Activated CD8-positive, alpha-beta memory T cell treated with anti-CD3 and anti-CD28 coated beads, Interleukin-2, amount 50 U/mL, for 4 hours (primary cell): ENCODE measurements around the gene LINGO3.
"Not testable (repeated sequence)": the region's sequence is repeated elsewhere in the genome, so short reads cannot be mapped to it uniquely, and the experiment has no call there.

Experiments used
- DNase-seq: peaks from one replicate; pipeline ENCODE4 v3.0.0-alpha.2; 2020

Gene LINGO3, protein sequence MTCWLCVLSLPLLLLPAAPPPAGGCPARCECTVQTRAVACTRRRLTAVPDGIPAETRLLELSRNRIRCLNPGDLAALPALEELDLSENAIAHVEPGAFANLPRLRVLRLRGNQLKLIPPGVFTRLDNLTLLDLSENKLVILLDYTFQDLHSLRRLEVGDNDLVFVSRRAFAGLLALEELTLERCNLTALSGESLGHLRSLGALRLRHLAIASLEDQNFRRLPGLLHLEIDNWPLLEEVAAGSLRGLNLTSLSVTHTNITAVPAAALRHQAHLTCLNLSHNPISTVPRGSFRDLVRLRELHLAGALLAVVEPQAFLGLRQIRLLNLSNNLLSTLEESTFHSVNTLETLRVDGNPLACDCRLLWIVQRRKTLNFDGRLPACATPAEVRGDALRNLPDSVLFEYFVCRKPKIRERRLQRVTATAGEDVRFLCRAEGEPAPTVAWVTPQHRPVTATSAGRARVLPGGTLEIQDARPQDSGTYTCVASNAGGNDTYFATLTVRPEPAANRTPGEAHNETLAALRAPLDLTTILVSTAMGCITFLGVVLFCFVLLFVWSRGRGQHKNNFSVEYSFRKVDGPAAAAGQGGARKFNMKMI

DNA sequence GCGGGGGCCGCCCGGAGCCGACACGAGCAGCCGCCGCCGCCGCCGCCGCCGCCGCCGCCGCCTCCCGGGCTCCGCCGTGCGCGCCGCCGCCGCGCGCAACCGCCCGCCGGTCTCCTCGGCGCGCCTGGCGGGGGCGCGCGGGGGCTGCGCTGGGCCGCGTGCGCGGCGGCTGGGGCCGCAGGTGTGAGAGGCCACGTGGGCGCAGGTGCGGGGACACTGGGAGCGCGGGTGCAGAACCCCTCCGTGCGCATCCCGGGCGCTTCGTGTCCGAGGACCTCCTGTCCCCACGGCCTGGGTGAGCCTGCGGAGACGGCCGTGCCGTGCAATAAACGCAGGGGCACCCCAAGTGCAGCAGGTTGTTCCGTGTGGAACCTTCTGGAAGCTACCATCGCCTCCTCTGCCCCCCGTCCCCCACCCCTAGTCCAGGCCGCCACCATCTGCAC, at the start of gene LINGO3:
Gene LINGO3 (minus strand): TSS at position 41 of the 443 bp plus-strand sequence. CDS start 16,378 bp downstream, outside the sequence.
- DNase-seq = no peak

DNA sequence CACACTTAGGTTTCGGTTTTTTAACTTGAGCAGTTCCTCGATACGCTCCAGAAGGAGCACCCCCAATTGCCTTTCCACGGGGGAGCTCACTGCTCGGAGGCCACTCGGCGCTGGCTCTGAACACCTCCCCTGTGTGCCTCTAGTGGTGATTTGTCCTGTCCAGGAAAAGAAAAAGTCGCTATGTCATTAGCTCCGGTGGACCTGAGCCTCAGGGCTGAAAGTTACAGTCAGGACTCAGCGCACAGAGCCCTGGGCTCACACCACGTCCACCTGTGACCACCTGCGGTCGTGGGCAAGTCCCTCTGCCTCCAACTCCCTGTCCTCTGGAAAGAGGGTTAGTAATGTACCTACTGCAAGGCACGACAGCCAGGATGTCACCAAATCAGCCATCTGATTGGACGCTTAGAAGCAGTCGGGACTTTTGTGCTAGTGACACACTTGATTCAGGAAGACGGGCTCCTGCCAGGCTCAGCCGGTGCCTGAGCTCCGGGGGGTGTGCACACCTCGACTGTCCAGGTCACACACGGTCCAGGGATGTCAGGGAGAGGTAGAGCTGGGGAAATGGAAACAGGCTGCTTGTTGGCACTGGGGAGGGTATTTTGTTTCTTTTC, 48.2 kb upstream of the LINGO3 start:
- no peak for DNase-seq

DNA sequence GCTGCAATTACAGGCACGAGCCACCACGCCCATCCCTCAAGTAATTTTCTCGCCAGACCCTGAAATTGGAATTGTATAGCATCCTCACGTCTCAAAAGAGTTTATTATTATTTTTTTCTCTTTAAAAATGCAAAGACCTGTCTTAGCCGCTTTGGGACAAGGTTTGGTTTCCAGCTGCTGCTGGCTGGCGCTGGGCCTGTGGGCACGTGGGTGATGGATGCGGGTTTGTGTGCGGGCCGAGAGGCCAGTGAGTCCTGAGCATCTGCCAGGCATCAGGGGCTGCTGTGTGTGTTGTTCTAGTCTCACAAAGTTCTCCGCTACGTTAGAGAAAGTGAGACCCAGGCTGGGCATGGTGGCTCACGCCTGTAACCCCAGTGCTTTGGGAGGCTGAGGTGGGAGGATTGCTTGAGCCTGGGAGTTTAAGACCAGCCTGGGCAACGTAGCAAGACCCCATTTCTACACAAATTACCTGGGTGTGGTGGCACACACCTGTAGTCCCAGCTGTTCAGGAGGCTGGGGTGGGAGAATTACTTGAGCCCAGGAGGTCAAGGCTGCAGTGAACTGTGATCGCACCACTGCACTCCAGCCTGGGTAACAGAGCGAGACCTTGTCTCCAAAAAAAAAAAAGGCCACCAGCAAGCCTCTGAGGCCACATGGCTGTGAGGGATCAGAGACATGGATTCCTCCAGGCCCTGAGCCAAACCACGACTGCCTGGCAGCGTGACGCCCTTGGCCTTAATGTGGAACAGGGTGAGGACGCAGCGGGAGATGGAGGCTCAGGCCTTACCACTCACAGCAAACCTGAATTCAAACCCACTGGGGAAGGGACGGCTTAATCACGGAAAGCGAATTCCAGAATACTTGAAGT, 47.4 kb upstream of the LINGO3 start:
- DNase-seq = no peak

DNA sequence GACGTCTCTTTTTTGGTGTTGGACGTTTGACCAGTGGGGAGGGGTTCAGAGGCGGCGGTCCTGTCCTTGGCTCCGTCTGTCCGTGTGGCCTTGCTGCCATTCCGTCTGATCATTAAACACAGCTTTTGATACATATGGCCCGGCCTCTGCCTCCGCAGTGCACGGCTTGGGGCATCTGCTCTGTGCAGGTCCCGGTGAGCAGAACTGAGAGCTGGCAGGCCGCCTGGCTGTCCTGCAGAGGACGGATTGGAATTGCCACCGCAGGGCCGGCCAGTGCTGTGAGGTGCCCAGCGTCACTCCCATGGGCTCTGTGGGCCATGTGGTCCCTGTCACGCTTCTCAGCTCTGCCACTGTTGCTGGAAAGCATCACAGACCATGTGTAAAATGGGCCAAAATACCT, 46.7 kb upstream of the LINGO3 start:
- no peak for DNase-seq

DNA sequence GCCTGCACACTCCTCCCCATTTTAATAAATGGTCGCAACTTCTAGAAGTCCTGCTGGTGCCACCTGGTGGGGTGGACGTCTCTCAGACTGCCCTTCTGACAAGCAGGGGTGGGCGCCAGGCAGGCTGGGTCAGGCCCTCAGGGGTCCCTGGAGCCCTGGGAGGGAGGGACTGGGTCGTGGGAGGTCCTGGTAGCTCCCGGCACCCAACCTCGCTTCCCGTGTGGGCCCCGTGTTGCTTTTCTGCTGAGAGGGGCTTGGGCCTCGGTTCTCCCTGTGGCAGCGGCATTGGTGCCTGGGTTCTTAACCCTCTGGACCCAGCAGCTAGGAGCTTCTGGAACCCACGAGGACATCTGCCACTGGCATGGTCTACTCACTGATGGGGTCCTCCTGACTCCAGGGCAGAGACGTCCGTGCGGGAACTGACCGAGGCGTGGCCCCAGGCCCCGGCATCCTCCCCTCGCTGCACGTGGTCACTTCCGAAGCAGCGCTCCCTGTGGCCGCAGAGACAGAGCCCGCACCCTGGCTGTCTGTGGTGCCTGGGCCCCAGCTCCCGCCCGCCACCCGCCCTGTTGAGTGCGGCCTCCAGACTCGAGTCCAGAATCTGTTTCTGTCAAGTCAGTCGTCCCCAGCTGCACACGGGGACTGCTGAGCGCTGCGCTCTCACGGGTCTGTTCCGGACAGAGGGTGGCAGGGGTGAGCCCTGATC, 46.1 kb upstream of the LINGO3 start:
- DNase-seq = no peak

DNA sequence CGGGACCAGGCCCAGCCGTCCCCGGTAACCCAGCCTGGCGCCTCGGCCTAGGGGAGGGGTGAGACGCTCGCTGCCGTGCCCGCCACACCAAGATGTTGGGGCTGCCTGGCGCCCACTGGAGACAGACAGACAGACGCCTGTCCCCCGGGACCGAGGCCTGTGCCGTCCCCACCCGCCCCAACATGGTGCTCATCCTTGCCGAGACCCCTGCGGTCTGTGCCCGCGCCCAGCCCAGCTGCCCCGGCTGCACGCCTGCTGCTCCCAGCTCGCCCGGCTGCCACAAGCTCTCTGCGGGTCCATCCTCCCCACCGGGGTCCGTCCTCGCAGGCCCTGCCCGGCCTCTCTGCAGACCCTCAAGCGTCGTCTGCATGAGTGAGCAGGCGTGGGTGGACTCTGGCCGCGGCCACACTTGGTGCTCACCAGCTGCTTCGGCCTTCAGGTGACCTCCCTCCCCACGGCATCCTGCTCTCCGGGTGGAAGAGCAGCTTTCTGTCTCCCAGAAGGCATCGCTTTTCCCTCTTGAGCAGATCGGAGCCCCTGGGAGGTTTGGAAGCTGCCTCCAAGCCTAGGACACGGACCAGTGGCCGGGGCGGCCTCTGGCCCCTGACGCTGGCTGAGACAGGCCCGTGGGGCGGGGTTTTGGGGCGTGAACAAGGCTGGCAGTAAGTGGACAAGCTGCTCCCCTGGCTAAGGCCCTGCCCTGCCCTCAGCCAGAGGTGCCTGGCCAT, 45.4 kb upstream of the LINGO3 start:
- no peak for DNase-seq

DNA sequence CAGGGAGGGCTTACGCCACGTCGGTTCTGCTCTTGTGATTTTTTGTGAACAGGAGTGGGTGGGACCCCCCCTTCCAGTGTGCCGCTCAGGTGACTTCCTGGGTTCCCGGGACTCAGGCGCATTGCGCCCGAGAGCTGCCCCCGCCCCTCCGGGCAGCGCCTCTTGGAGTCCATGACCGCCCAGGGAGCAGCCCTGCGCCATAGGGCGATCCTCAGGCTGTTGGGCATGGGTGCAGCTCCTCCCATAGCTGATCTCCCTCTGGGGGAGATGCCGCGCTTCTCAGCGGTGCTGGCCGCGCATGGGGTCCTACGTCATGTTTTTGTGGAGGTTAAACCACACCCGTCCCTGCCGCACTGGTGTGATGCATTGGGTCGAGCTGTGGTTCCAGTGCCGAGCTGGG, 44.2 kb upstream of the LINGO3 start:
- DNase-seq = no peak

DNA sequence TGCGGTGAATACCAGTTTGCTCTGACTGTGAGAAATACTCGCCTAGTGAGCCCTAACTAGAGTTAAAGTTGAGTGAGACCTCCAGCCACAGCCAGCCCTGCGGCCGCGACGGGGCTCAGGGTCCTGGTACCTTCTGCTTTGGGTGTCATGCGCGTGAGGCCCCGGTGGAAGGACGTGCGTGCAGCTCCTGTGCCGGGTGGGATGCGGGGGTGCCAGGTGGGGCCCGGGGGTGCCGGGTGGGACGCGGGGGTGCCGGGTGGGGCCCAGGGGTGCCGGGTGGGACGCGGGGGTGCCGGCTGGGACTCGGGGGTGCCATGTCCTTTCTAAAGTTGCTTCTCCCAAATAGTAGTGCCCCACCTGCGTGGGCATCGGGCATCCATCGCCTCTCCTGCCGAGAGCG, 43.6 kb upstream of the LINGO3 start:
- no peak for DNase-seq

DNA sequence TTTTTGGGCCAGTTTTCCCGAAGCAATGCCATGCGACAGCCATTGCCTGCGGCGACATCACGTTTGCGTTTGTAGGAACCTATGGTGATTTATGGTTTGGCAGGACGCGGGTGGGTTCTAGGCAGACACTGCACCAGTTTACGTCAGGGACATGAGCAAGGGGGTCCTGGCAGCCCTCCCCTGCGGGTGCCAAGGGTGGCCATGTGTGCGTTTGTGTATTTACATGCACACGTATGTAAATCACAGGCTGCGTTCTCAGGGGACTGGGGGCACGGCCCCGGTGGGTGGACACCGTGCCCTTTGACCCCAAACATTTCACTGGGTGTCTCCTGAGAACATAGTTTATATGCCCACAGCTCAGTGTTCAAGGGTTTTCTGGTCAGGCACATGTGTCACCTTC, 42.7 kb upstream of the LINGO3 start:
- DNase-seq = no peak

DNA sequence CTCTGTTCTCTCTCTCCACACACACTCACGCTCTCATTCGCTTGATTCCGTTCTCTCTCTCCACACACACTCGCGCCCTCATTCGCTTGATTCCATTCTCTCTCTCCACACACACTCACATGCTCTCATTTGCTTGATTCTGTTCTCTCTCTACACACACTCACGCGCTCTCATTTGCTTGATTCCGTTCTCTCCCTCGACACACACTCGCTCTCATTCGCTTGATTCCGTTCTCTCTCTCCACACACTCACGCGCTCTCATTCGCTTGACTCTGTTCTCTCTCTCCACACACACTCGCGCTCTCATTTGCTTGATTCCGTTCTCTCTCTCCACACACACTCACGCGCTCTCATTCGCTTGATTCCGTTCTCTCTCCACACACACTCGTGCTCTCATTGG, 41.9 kb upstream of the LINGO3 start:
- not testable (repeated sequence) for DNase-seq

DNA sequence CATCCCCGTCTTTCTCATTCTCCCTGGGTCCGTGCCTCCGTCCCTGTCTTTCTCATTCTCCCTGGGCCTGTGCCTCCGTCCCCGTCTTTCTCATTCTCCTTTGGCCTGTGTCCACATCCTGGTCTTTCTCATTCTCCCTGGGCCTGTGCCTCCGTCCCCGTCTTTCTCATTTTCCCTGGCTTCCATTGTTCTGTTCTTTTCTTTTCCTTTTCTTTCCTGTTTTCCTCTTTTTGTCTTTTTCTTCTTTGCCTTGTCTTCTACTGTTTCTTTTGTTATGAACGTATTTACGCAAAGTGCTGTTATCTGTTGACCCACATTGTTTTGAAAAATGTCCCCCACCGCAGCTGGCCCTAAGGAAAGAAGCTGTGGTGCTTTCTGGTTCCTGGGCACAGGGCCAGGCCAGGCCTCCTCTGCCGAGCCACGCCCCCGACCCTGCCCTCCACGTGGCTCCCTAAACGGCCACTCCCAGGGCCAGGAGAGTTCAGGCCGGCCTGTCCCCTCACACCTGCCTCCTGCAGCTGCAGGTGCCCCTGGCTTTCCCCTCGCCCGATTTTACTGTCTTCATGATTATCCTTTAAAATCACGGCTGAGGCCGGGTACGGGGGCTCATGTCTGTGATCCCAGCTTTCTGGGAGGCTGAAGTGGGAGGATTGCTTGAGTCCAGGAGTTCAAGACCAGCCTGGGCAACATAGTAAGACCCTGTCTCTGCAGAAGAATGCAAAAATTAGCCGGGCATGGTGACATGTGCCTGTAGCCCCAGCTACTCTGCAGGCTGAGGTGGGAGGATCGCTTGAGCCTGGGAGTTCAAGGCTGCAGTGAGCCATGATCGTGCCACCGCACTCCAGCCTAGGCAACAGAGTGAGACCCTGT, 38.1 kb upstream of the LINGO3 start:
- DNase-seq = no peak

DNA sequence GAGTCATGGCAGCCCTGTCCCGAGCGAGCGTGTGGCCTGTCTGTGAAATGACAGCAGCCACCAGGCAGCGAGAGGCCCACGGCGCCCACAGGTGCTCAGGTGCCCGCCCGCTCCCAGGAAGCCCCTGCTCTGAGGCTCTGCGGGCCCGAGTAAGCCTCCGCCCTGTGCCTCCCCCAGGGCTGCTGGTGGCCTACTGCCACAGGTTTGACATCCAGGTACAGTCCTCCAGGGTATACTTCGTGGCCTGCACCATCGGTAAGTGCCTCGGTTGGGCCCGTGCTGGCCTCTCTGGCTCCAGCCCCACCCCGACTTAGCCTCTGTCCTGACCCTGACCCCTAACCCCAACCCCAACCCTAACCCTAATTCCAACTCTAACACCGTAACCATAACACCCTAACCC, 37.1 kb upstream of the LINGO3 start:
- DNase-seq = no peak

DNA sequence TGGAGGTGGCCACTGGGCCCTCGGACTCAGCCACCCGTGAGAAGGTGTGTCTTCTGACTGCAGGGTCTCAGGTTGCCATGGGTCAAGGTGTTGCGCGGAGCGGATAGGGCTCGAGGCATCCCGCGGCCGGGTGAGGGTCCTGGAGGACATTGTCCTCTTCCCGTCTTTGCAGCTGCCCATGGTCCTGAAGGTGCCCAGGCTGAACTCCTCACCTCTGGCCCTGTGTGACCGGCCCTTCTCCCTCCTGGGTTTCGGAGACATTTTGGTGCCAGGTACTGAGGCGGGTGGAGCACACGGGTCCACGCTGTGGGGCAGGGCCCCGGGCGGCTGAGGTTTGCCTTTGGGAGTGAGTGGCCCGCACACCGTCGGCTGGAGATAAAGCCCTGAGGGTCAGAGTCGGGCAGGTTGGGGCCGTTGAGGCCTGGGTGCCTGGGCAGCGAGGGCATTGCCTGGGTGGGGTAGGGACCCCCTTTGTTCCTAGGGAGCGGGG, 36.5 kb upstream of the LINGO3 start:
- no peak for DNase-seq

DNA sequence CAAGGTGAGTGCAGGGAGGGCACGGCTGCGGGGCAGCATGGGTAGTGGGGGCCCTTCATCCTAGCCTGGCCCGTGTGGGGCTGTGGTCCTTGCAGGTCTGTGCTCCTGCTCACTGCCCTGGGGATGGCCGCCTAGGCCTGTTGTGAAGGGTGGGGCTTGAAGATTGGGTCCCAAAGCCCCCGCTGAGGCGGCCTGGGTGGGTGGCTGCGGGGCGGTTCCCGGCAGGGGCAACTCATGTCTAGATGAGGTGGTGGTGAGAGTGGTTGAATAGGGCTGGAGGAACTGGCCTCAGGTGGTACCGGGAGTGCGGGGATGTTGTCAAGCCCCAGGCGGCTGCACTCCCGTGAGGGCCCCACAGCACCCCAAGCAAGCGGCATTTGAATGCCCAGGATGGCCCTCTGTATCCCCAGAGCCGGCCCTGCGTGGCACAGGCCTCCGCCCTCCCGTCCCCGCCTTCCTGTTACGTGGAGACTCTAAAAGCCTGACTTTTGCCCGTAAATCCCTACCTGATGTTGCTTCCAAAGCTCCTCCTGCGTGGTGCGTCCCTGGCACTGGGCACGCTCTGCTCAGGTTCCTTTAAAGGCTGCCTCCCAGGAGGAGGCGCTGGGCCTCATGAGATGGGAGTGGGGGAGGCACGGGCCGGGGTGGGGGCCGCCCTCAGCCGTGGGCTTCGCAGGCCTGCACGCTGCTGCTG, 35.5 kb upstream of the LINGO3 start:
- no peak for DNase-seq

DNA sequence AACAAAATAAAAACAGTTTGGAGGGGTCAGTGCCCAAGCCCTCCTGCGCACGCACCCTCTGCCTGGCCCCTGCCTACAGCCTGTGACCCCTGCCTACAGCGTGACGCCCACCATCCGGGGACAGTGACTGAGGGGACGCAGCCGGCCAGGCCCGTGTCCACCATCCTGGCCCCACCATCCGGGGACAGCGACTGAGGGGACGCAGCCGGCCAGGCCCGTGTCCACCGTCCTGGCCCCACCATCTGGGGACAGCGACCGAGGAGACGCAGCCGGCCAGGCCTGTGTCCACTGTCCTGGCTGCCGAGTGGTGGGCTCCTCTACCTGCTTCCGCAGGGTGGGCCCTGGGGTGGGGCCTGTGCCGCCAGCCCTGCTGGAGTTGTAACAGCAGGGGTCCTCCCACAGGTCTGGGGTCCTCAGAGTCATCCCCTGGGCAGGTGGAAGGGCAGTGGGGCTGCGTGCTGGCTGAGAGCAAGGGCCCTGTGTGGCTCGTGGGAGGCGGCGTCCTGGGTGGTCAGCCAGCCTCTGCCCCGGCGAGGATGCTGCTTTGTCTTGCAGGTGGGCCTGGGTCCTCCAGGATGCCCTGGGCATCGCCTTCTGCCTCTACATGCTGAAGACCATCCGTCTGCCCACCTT, 34.8 kb upstream of the LINGO3 start:
- DNase-seq = no peak

DNA sequence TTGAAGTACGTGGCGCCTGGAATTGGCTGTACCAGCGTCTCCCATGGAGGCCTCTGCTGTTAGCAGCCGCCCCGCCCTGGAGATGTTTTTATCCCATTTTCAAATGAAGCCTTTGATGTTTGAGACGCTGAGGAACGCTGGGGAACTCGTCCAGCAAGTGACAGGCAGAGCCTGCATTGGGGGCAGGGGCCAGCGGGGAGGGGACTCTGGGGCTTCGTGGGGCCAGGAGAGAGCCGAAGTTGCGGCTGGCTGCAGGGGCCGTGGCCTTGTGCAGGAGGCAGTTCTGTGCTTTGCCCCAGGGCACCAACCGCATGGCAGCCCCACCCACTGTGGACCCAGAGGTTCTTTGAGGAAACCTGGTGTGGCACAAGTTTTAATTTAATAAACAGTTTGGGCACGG, 34.0 kb upstream of the LINGO3 start:
- no peak for DNase-seq

DNA sequence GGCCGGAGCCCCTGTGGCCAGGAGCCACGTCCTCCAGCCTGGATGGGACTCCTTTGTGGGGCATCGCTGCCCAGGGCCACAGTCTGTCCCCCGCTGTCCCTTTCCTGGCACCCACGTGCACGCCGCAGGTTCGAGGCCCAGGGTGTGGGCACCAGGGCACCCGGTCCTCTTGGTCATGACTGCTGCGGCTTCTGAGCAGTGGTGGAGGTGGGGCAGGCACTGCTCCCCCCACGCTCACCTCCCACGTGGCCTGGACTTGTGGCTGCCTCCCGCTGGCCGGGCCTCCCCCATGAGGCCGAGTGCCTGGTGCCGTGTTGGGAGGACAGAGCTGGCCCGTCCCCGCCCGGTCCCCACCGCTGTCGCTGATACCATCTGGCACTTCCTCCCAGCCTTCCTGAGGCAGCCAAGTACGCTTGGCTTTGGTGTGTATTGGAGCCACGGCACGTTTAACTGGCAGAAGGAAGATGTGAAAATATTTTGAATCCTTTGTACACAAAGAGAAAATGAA, 33.3 kb upstream of the LINGO3 start:
- DNase-seq = no peak

DNA sequence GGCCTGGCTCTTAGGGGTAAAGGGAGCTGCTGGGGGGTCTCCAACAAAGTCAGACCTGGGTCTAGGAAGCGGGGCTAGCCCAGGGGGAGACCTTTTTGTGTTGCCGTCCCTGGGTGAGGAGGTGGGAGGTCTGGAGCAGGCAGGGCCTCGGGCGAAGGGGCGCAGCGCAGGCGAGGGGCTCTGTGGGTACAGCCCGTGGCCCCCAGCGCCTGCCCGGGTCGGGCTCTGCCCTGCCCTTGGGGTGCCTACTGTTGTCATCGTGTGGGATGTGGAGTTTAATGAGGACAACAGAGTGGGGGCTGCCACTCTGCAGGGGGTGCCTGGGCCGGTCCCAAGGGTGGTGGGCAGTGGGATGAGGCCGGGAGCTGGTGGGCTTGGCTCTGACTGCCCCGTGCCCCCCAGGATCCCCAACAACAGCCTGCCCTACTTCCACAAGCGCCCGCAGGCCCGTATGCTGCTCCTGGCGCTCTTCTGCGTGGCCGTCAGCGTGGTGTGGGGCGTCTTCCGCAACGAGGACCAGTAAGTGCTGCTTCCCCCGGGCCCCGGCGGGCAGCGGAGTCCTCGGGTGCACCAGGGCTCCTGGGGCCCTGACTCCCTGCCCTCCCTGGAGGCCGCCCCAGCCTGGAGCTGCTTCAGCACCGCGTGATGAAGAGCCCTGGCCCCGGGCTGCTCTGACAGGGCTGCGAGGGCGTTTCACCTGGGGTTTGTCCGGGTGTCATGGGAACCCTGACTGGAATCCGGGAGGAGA, 32.7 kb upstream of the LINGO3 start:
- no peak for DNase-seq
